NT2/D1 (cell line): ENCODE measurements around the gene SETD5.

Experiments
- YY1 ChIP-seq: IDR thresholded peaks from 2 replicates; pipeline ENCODE4 v1.6.1; 2011; ENCODE audit not compliant: insufficient read length, insufficient read depth
- ZNF274 ChIP-seq: IDR thresholded peaks from 2 replicates; pipeline ENCODE4 v1.6.1; 2011; ENCODE audit warnings: mild to moderate bottlenecking, low read depth, low read length

DNA sequence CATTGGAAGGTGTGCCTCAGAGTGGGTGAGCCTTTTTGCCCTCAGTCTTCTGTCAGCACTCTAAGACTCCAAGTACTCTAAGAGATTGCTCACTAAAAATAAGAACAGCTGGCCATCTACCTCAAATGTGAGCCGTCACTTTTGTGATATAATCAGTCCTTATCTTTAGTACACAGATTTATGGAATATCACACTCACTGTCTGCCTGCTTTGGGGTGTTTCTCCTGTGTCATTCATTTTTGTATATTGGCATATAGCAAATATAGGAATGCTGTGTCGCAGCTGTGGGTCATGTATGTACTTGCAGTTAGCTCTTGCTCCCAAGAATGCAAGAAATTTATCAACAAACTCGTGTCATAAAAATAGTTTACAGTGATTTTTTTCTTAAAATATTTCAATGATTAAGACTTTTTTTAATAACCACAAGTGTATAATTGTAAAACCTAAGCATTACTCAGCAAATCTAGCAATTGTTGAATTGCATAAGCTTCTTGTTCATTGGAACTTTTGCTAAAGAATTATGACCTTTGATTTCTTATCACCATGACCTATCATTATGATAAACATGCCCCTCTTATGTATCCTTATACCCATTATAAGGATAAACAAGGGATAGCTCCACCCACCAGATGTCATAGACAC lies 18.8 kb downstream of the SETD5 start:
- TF ChIP-seq YY1 = no peak
- no peak for TF ChIP-seq ZNF274
